ELF-1 (cell line): ENCODE measurements around the gene HOXA2.

Experiments used
- DNase-seq: peaks from one replicate; pipeline ENCODE4 v3.0.0-alpha.2; 2016; ENCODE audit warnings: low read depth, low spot score

The HOXA2 gene

DNA sequence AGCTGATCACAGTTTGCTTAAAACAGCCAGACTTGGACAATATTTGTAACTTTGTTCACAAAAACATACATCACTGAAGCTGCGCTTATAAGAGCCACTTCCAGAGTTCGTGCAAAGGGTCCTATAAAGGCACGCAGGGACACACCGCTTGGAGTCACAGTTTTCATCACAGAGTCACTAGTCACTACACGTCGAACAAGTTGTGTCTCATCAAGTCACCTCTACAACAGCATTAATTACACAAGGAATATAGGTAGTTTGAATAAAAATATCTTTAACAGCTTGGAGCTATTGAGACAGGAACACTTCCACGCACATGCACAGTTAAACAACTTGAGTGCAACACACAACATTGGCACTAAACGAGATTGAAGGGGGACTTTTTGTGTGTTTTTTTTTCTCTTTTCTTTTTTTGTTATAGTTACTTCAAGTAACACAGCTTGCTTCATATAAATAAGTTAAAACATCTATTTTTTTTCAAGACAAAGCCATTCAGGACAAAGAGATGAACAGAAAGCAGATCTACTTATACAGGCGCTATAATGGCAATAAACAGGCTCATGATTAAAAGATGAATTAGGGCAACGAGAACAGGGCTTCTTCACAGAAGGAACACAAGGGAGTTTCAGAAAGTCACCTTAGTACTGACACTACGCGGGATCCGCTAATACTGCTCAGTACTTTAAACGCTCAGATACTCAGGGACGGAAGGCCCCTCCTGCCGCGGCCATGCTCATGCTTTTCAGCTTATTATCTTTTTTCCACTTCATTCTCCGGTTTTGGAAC lies 38.8 kb upstream of the HOXA2 start:
- no peak for DNase-seq

DNA sequence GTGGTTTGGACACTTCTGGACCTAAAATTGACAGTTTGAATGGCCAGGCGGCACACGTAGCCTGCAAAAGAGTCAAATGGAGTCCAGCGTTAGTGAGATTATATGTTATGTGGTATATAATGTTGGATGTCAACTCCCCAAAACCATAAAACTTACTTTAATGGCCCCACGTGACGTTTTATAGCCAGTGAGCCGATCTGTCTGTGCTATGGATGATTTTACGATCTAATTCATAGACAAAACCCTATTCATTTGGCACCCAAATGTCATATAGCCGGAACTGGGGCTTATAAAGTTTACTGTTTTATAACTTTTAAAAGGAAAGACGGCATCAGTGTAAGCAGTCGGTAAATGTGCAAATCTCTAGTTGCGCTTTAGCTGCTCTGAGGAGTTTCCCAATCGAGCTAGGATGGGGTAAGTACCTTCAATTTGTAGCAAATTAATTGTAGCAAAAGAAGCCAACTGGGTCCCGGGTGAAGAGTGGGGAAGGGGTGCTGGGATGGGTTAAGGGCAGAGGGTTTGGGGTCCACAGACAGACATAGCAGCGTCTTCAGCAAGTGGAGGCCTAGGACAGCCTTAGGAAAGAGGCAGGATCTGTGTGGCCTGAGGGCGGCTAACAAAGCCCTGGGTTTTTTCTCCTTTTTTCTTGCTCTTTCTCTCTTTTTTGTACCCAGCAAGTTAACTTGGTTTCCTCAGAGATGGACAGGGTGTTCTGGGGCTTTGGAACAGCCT lies 37.8 kb upstream of the HOXA2 start:
- no peak for DNase-seq

DNA sequence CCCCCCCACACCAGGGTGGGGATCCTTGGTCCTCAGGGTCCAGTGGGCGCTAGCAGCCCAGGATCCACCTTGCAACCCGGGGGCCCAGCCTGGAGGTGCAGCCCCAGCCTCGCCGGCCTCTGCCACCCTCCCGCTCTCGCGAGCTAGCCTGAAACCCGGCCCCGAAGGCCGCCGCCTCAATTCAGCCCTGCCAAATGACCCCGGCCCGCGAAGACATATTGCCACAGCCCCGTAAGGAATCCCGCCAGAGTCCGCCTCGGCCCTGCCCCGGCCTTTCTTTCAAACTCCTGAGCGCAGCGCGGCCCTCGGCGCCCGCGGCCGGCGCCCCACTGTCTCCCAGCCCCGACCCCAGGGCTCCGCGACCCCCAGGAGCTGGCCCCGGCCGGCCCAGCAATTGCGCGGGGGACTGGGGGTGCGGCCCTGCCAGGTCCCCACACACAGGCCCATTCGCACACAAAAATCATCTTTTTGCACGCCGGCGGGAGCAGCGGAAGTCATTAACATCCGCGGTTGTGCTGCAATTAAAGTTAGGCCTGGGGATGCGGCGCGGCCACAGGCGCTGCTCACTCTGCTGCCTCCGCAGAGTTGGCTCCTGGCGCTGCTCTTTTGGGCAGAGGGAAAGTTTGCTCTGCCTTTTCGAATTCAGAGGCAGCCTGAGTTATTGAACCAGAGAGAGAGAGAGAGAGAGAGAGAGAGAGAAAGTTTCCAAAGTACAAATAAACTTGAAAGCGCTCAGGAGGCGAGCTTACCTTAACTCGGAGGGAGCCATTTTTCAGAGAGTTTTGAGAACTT lies 37.0 kb upstream of the HOXA2 start:
- DNase-seq = peak; percentile 68

DNA sequence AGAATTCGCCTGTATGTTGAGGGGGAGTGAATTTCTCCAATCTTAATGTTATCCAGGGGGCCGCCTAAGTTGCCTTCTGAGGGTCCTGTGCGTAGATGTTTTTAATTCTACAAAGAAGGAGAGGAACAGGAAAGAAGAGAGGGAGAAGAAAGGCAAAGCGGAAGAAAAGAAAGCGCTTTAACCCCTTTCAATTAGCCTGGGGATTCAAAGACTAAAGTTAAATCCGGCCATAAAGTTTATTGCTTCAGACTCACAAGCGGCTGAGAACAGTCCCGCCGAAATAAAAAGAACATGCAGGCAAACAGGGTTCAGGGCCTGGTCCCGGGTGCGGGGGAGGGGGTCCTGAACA lies 36.5 kb upstream of the HOXA2 start:
- DNase-seq = peak; percentile 61

DNA sequence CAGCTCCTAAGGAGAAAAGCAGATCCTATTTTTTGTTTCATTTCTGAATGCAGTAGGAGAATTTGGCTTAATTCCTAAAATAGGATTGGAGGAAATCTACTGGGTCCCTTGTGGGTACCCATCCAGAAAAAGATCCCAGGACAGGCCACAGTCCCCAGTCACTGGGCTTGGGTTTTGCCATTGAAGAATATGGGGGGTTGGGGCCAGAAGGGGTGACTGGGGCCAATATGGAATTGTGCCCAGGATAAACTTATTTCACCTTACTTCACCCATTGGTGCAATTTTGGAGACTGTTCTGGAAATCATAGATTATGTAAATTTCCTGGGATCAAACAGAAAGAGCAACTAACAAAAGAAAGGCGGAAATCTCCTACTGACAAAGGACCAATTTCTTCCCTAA lies 36.0 kb upstream of the HOXA2 start:
- no peak for DNase-seq

DNA sequence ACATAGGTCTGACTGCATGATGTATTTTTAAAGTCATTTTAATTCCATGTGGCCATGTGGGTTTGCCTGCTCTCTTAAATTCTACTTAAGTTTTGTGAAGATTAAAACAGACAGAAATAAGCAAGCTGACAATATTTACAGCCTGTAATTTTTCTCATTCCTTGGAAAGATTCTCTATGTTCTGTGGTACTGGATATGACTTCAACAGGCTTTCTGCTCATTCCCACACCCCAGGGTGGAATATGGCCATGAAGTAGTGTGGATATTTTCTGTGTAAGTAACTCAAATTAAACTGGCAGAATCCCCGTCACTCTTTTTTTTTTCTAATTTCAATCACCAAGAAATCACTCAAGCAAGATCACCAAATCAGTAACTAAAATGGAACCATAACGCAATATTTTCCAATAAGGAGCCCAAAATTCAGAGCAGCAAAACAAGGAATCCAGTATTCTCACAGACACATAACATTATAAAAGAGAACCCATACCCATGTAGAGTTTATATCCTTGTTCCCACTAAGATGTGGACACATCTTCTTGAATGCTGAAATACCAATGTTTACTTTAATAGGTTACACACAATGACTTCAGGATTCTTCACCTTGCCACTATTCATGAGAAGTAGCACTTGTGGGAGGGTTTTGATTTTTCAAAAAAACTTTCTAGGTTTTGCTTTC lies 35.3 kb upstream of the HOXA2 start:
- DNase-seq = no peak

DNA sequence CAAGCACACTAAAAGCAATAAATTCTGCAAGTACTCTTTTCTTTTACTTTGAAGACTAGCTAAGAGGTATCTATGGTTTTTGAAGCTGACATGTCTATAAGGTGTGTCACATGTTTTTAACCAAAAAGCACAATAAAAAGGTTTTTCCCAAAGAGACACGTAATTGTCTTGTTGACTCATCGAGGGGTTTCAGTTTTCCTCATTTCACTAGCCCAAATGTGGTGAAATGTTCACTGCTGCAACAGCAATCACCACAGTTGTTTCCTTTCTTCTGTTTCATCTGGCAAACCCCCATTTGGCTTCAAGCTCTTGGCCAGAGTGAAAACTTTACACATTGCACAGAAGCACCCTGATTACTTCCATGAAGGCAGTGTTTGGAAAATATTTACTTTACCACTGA lies 31.9 kb upstream of the HOXA2 start:
- no peak for DNase-seq

DNA sequence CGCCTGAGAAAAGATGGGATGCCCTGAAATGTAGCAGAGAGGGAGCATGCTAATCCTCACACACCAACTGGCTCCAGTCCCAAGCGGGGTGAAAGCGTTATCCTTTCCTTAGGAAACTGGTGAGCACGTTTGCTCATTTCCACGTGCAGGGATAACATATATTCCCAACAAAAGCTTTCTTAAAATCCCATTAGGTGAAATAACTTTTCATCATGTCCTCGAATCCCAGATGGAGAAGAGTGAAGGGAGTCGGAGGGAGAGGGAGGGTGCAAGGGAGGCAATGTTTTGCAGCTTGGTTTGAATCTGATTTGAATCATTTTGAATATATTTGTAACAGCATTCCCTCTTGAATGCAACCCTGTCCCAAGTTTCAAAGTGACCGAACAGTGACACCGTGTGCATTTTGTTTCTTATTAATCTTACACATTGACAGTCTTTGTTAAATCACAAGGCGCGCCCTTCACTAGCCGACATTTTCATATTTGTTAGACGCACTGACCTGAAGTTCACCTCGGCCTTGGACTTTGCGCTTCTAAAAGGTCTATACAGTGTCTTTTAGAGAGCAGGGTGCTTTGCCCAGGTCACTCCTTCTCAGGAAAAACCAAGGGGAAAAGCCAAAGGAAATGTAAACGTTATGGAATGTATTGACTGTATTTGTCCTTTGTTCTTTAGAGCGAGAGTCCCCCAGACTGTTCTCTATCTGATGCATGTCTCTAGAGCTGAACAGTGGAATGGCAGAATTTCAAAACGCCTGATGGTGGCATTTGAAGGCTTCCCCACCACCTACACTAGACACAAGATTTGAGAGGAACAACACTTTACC lies 31.1 kb upstream of the HOXA2 start:
- DNase-seq = no peak

DNA sequence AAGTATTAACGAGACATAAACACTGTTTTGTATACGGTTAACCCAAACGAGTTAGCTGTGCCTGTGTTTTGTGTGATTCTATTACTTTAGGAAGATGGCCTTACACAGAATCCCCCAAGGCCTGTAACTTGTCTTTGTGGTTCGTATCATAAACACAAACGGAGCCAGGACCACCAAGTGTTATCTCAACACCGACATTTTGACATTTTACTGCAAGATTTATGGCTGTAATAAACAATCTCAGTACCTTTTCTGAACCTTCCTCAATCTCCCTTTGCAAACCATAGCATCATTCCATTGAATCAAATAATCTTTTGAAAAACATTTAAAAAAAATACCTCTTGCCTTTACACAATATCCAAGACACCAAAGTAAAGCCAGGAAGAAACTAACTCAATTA lies 30.5 kb upstream of the HOXA2 start:
- no peak for DNase-seq

DNA sequence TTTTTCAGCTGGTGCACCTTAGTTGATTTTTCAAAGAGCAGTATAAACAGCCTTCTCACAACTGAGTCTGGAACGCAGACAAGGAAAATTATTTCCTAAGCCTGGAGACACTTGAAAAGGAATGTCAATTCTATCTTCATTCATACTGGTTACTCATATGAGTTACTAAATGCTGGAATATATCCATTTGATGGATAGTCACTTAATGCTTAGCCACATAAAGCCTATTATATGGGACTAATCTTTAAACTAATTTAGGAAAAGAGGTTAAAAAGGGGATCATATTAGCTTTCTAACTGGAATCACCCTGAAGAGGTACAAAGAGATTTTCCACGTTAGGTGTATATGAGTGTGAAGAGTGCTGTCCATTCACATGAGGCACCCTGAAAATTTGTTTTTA lies 29.7 kb upstream of the HOXA2 start:
- DNase-seq = no peak

DNA sequence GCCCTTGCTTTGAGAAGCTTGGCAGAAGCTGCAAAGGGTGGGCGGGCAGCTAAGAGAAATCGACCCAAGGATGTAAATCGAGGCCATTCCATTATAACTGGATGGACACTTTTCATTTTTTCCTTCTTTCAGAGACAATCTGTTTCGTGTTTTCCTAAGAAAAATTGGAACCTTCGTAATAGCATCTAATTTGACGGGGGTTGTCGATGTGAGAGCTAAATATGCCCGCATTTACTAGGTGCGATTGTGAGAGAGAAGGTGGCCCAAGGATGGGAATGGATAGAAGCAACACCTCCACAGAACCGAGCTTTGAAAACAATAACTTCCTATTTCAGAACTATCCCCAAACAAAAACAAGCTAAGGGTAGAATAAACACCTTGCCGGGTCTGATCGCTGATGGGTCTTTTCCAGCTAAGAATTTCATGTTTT lies 28.9 kb upstream of the HOXA2 start:
- DNase-seq = no peak

DNA sequence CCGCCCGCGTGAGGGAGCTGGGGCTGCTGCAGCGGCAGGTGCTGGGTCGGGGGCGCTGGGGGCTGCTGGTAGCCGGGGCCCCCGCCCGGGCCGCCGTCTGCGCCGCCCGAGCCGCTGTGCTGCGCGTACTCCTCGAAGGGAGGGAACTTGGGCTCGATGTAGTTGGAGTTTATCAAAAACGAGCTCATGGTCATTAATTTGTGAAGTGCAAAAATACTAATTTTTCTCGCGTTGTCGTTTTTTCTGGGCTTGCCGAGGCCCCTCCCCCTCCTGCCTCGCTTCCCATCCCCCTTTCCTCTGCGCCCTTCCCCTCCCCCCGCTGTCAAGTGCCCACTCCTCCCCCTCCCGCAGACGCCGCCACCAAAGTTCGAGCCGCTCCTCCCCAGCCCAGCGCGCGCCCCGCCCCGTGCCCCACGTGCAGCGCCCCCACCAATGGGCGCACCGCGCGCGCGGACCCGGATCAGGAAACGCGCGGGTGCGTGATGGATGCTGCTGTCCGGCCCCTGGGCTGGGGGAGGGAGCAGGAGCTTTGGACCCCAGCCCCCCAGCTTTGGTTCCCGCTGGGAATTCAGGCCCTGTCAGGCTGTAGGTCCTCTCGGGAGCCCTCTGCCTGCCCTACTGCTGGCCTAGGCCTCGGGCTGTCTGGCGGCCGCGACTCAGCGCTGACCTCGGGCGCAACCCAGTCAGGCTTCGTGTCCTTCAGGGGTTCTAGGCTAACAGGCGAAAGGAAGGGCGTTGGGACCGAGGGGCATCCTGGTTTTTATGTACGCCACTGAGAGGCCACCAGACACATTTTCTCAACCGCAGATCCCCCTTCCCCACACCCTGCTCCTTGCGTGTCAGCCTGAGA lies 28.3 kb upstream of the HOXA2 start, which contains the start of gene HOXA4:
Gene HOXA4, minus strand, starts transcription at position 218 of the 850 bp plus-strand sequence. Its CDS starts 24 bp downstream, at position 194.
- DNase-seq = peak; percentile 86

DNA sequence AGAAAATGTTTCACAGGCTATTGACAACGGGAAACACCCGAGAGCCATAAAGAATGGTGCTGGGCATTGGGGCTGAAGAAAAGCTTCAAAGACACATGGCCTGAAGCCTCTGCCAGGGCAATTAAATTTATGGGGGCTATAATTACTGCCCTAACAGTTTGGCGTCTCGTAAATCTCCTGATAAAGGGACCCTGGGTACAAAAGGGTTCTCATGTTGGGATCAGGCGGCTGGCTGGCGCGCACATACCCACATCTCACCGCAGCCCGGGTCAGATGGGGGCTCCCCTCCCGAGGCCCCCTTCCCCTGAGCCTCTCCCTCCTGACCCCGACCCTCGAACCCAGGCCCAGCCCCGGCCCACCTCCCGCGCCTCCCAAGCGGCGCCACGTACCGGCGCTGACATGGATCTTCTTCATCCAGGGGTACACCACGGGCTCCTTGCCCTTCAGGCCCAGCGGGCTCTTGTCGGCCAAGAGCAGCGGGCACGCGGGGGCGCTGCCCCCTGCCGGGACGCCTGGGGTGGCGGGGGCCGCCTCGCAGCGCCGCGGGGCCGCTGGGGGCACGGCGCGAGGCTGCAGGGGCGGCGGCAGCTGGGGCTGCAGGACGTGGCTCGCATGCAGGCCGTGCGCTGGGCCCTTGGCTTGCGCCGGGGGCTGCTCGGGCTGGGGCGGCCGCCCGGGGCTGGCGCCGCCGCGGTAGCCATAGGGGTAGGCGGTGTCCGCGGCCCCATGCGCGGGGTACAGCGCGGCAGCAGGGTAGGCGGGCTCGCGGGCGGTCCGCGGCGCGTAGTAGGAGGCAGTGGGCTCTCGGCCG lies 27.5 kb upstream of the HOXA2 start:
- peak; percentile 46 for DNase-seq

DNA sequence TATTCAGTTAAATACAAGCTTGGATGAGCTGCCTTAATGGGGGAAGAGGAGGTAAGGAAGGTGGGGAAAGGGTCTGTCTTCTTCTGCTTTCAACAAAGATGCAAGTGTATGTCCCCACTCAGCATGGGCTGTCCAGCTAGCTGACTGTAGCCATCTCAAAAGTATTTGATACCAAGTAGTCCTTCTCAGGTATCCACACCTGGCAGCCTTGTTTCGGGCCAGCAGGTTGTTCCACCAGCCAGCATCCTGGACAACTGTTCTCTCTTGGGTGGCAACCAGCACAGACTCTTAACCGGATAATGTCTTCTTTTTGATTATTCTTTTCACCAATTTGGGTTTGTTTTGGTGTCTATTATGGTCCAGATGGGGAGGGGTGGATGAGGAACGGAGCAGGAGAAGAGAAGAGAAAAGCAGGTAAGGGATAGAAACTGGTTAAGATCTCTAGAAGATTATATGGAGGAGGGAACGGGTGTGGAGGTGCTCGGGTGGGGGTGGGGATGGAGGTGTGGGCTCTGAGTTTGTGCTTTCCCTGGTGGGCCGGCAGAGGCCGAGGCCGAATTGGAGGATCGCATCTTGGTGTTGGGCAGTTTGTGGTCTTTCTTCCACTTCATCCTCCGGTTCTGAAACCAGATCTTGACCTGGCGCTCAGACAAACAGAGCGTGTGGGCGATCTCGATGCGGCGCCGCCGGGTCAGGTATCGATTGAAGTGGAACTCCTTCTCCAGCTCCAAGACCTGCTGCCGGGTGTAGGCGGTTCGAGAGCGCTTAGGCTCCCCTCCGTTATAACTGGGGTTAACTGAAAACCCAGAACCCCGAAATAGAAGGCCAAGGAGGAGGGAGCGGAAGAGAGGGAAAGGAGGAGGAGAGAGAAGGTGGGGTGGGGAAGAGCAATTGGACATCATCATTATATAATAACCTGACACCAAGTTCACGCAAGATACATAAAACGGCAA lies 26.6 kb upstream of the HOXA2 start:
- peak; percentile 23 for DNase-seq

DNA sequence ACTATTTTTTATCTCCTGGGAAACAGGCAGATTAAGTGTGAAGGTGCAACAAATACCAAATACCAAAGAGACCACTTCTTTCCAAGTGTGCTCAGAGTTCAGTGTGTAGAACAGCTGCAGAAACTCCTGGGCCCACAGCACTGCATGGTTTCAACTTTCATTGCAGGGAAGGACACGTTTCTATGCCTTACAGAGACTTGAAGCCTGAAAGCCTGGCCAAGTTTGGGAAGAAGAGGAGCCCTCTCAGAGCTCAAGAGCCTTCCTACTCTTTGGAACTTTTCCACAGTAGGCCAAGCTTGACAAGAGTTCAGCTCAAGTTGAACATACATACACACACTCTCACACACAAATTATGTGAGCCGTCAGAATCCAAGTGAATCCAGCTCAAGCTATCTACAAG lies 25.6 kb upstream of the HOXA2 start:
- DNase-seq = no peak

DNA sequence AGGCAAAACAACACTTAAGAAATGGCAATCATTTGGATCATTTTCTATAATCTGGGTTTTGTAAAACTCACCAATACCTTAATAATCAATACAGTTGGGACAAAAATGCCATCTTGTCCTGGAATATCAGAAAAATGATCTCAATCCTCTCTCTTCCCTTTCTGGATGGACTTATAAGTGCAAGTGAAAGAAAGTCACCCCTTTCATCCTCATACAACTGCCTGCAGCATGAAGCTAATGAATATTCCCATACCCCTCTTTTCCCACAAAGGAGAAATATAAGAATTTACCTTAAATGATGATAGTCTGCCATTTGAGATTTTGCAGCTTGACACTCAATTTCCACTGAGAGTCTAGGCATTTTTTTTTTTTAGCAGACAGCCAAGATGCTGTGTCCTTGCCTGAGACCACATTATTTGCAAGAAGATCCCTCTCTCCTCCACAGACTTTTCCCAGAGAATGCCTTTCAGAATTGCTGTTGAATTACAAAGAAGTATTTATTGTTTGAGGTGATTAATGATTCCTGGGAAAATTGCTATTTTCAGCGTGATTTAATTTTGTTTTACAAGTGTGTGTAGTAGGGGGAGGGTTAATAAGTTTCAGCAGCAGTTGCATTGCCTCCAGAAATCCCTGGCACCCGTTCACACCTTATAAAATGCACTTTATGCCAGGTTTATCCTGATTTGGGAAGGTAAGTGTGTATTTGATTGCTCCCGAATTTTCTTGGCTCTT lies 24.3 kb upstream of the HOXA2 start:
- DNase-seq = no peak

DNA sequence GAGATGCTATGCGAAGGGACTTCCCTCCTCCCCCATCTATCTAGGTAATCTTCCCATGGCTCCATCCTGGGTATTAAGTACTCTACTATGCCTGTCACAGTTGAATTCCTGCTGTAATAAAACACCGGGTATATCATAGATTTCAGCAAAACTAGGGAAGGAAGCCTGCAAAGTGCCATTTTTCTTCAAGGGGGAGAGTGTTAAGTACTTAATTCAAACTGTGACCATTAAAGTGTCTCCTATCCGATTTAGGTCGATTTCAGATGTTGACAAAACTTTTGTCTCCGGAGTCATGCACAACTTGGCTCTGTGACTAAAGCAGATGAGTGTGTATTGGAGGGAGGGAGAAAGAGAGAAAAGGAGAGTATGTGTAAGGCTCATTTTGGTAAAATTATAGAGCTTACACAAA lies 23.5 kb upstream of the HOXA2 start:
- no peak for DNase-seq
